Sigmoid colon (tissue), 4 donors: ENCODE measurements around the gene MAD1L1.

ENCODE experiments used
- EP300 ChIP-seq, 4 donors: sonication (generic); formaldehyde crosslinking; IDR thresholded peaks; one replicate each; pipeline ENCODE4 v1.6.1; 2017; ENCODE audit warnings: antibody characterized with exemption in 4 of 4
- POLR2A ChIP-seq, 2 donors: fragments of 450-650 bp; IDR thresholded peaks; one replicate each; pipeline ENCODE4 v1.6.1; 2016; ENCODE audit warnings: antibody characterized with exemption in 2 of 2, mild to moderate bottlenecking in 2 of 2, moderate library complexity in 2 of 2
- POLR2AphosphoS5 ChIP-seq, 4 donors: sonication (generic); formaldehyde crosslinking; IDR thresholded peaks; one replicate each; pipeline ENCODE4 v1.6.1; 2017; ENCODE audit warnings: antibody characterized with exemption in 4 of 4
- TF ChIP-seq, protein P1 (sequence below), 4 experiments: fragments of 450-650 bp in 3 of 4; fragments of 200-600 bp in 1 of 4; IDR thresholded peaks; one replicate each; pipeline ENCODE4 v1.5.1; 2016 to 2019; ENCODE audit warnings: antibody characterized with exemption in 4 of 4, mild to moderate bottlenecking in 3 of 4, moderate library complexity in 2 of 4

GRCh38 chr7:2093843-2094220, 138.9 kb downstream of the MAD1L1 start:
- TF ChIP-seq, protein P1, sequence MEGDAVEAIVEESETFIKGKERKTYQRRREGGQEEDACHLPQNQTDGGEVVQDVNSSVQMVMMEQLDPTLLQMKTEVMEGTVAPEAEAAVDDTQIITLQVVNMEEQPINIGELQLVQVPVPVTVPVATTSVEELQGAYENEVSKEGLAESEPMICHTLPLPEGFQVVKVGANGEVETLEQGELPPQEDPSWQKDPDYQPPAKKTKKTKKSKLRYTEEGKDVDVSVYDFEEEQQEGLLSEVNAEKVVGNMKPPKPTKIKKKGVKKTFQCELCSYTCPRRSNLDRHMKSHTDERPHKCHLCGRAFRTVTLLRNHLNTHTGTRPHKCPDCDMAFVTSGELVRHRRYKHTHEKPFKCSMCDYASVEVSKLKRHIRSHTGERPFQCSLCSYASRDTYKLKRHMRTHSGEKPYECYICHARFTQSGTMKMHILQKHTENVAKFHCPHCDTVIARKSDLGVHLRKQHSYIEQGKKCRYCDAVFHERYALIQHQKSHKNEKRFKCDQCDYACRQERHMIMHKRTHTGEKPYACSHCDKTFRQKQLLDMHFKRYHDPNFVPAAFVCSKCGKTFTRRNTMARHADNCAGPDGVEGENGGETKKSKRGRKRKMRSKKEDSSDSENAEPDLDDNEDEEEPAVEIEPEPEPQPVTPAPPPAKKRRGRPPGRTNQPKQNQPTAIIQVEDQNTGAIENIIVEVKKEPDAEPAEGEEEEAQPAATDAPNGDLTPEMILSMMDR (IDR thresholded peaks at IDR 0.05), result no peak
- TF ChIP-seq POLR2AphosphoS5 (IDR thresholded peaks at IDR 0.05), result no peak
- TF ChIP-seq POLR2A (IDR thresholded peaks at IDR 0.05), result no peak
- no peak for TF ChIP-seq EP300 (IDR thresholded peaks at IDR 0.05)
